ENCODE data around the gene SDSL. TPM values are rescaled to one million over a fixed set of nuclear protein-coding genes. Genes with fewer than 3 reads are reported as not detected.

Gene SDSL
- total RNA-seq, 1 experiment from 2014 or later: 0.46 TPM

DNA sequence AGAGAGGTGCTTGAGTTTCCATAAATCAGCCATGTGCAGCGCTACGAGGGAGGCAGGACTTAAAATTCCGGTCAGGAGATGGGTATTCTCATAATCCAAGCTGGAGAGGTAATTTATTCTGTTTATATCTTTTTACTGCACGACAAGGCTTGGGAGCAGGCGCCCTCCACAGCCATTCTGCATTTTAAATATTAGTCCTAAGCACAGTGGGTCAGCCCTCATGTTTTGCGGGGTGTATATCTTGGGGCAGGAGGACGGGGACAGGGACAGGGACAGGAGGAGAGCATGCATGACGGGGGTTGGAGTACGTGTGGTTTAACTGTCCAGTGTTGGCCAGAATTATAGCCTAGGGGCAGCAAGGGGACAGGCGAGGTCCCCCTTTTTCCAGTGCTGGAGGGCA lies 35.0 kb downstream of the SDSL start:
- no peak overlapping the region for H2BK5ac ChIP-seq (ENCODE audit: insufficient read length, low read length)
- H4K20me1 ChIP-seq (ENCODE audit: control insufficient read depth, insufficient read depth, insufficient read length): no peaks in the 10 kb centered on the region
- H2BK15ac ChIP-seq (ENCODE audit: low read depth, low read length): no peak overlapping the region
- no peak overlapping the region for H3T11ph ChIP-seq (ENCODE audit: low read length)
- H4K5ac ChIP-seq (ENCODE audit: insufficient read length, low read depth, low read length): no peak overlapping the region
- H3K79me2 ChIP-seq (ENCODE audit: insufficient read depth, low read length): no peaks in the 10 kb centered on the region
- H2BK20ac ChIP-seq (ENCODE audit: low read depth, low read length, poor library complexity, severe bottlenecking): no peak overlapping the region
- no peaks in the 10 kb centered on the region for H3K9me3 ChIP-seq (ENCODE audit: control insufficient read depth, low read depth, low read length)
- H3K4ac ChIP-seq (ENCODE audit: low read depth, low read length): no peak overlapping the region
- no peaks in the 10 kb centered on the region; a peak in 2 of 5 replicates for H3K9me3 Mint-ChIP-seq
- H3K27me3 ChIP-seq (ENCODE audit: insufficient read depth, low read length): no peaks in the 10 kb centered on the region; the same call in 1 of the 2 replicates
- no peak overlapping the region for H3K4me2 ChIP-seq (ENCODE audit: insufficient read depth, insufficient read length, low read length)
- peaks cover 15 to 16% of the 10 kb centered on the region in 2 experiments for H3K4me1 Mint-ChIP-seq
- no peak overlapping the region for H3K27ac Mint-ChIP-seq
- no peak overlapping the region for H4K91ac ChIP-seq (ENCODE audit: insufficient read length, low read depth, low read length)
- no CpG with 5 or more reads among the region's 10 CpGs for WGBS (ENCODE audit: extremely low coverage, insufficient read length, low lambda C conversion rate)
- no peak overlapping the region for H3K27ac ChIP-seq (ENCODE audit: insufficient read length, low read depth, low read length)
- no peaks in the 10 kb centered on the region for H3K23me2 ChIP-seq (ENCODE audit: insufficient read length, low read depth, low read length, poor library complexity, severe bottlenecking)
- no peak overlapping the region for H2BK12ac ChIP-seq (ENCODE audit: insufficient read length, low read depth, low read length)
- H3K79me1 ChIP-seq (ENCODE audit: insufficient read depth, low read depth, low read length, poor library complexity, severe bottlenecking): no peaks in the 10 kb centered on the region
- no peak overlapping the region for H4K8ac ChIP-seq (replicated peaks; ENCODE audit: insufficient read length, low read depth, low read length)
- no peak overlapping the region for H3K18ac ChIP-seq (ENCODE audit: insufficient read length, low read depth, low read length)
- no peak overlapping the region for H3K23ac ChIP-seq (ENCODE audit: insufficient read length, low read depth, low read length)
- no peak overlapping the region for H3K14ac ChIP-seq (ENCODE audit: insufficient read depth, low read length)
- no peak overlapping the region for H3K4me3 Mint-ChIP-seq
- no peak overlapping the region for H3K56ac ChIP-seq (ENCODE audit: insufficient read length, low read depth, low read length)
- peaks cover 0 to 2% (median 0%) of the 10 kb centered on the region in 3 experiments; a peak in 1 of 7 replicates for H3K36me3 Mint-ChIP-seq (ENCODE audit: insufficient read depth in 1 of 3, low read depth in 3 of 3)
- peaks cover 2% of the 10 kb centered on the region; the same call in 1 of the 2 replicates for H3K4me1 ChIP-seq (ENCODE audit: insufficient read depth, low read length)
- no peak overlapping the region for H2BK120ac ChIP-seq (ENCODE audit: low read depth, low read length, poor library complexity, severe bottlenecking)
- H3K27me3 Mint-ChIP-seq (ENCODE audit: low read depth): peaks cover 53% of the 10 kb centered on the region
- TF ChIP-seq, protein P1, sequence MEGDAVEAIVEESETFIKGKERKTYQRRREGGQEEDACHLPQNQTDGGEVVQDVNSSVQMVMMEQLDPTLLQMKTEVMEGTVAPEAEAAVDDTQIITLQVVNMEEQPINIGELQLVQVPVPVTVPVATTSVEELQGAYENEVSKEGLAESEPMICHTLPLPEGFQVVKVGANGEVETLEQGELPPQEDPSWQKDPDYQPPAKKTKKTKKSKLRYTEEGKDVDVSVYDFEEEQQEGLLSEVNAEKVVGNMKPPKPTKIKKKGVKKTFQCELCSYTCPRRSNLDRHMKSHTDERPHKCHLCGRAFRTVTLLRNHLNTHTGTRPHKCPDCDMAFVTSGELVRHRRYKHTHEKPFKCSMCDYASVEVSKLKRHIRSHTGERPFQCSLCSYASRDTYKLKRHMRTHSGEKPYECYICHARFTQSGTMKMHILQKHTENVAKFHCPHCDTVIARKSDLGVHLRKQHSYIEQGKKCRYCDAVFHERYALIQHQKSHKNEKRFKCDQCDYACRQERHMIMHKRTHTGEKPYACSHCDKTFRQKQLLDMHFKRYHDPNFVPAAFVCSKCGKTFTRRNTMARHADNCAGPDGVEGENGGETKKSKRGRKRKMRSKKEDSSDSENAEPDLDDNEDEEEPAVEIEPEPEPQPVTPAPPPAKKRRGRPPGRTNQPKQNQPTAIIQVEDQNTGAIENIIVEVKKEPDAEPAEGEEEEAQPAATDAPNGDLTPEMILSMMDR (conservative IDR thresholded peaks at IDR 0.05): no peak
- no peak overlapping the region for H2AK5ac ChIP-seq (ENCODE audit: insufficient read length, low read length)
- H2AFZ ChIP-seq (ENCODE audit: low read length): no peak overlapping the region
- H3K9ac ChIP-seq (ENCODE audit: extremely low read depth, insufficient read length, low read length): no peak overlapping the region
- DNase-seq: no peak
